Measurements from ENCODE around the gene CLIP3. TPM values are rescaled to one million over a fixed set of nuclear protein-coding genes. Genes with fewer than 3 reads are reported as not detected.

The CLIP3 gene
- total and polyA plus RNA-seq, 9 of the 15 experiments (the other 6 are each of a cell fraction or from before 2014, with no cell fraction given) = 0.01 to 0.50 (median 0.15) TPM; not detected in 1

GRCh38 chr19:35986664-35987570 lies 45.8 kb downstream of the CLIP3 start (continued):
- TF ChIP-seq ZBTB49 (CRISPR knock-in tag; IDR thresholded peaks at IDR 0.05; ENCODE audit: borderline replicate concordance) (no peak), NRF1 (conservative IDR thresholded peaks at IDR 0.05 in 1 of 2, IDR thresholded peaks at IDR 0.05 in 1 of 2) (peak; percentile 41 to 51; a peak in 3 of 4 replicates)

- no peak for ATAC-seq
- ChIA-PET POLR2A (no interaction called here), CTCF (ENCODE audit: low intra/inter-chr PET ratio) (no interaction called here)
- Histone ChIP-seq H3K4me3 (no peak overlapping the region), H4K20me1 (replicated peaks; ENCODE audit: control insufficient read depth, insufficient read depth, low read length) (no peaks in the 10 kb centered on the region), H3K9me1 (ENCODE audit: control insufficient read depth, insufficient read depth, low read length) (no peaks in the 10 kb centered on the region), H3K9ac (ENCODE audit: insufficient read depth in 1 of 2, low read depth in 2 of 2, low read length in 2 of 2) (no peak overlapping the region), H3K9me3 (replicated peaks; ENCODE audit: control insufficient read depth, insufficient read depth, low read depth, low read length) (peaks cover 3% of the 10 kb centered on the region), H3K27ac (ENCODE audit: extremely low read depth, low read depth, low read length) (no peak overlapping the region), H3K4me1 (replicated peaks in 1 of 2; ENCODE audit: control insufficient read depth in 2 of 2, insufficient read depth in 2 of 2, low read length in 2 of 2) (peaks cover 0 to 12% of the 10 kb centered on the region in 2 experiments; a peak in 2 of 5 replicates), H3K36me3 (ENCODE audit: control insufficient read depth, insufficient read depth, low read length) (no peaks in the 10 kb centered on the region), H2AFZ (ENCODE audit: low read depth, low read length) (no peak overlapping the region), H3K27me3 (ENCODE audit: control insufficient read depth in 2 of 2, insufficient read depth in 2 of 2, low read length in 2 of 2) (peaks cover 13 to 44% of the 10 kb centered on the region in 2 experiments; a peak in 4 of 5 replicates), H3K79me2 (ENCODE audit: control insufficient read depth, insufficient read depth, low read length) (no peaks in the 10 kb centered on the region), H3K4me2 (ENCODE audit: insufficient read depth, low read length) (no peak overlapping the region)
- no TSS peak for BruUV-seq (replicated peaks)
- no peak for DNase-seq (ENCODE audit: extremely low read depth in 1 of 4, low spot score in 3 of 4)
- no peak for FAIRE-seq
- intact Hi-C loops (cut with micrococcal nuclease) (no loop called here), in situ Hi-C loops (cut with MboI) (no loop called here)
- 11% methylated on average over 5 of the region's 5 CpGs for WGBS (ENCODE audit: insufficient coverage, low coverage, missing lambda C conversion rate)
- TF ChIP-seq AFF4 (CRISPR knock-in tag; IDR thresholded peaks at IDR 0.05) (no peak), POLR3G (IDR thresholded peaks at IDR 0.05; ENCODE audit: extremely low read depth, insufficient read length, insufficient replicate concordance) (no peak), ZNF780A (CRISPR knock-in tag; IDR thresholded peaks at IDR 0.05) (no peak), TFE3 (CRISPR knock-in tag; IDR thresholded peaks at IDR 0.05) (no peak), FOXP4 (CRISPR knock-in tag; IDR thresholded peaks at IDR 0.05; ENCODE audit: borderline replicate concordance) (no peak)
Observed at GRCh38 chr19:35986111-35986510, 46.6 kb downstream of the CLIP3 start.

All from K562 (cell line).